K562 (cell line): ENCODE results near the gene DHRS11. TPM values are rescaled to one million over a fixed set of nuclear protein-coding genes. Genes with fewer than 3 reads are reported as not detected.

Experiments
- ARID1B ChIP-seq: fragments of 450-650 bp; IDR thresholded peaks from 2 replicates; pipeline ENCODE4 v1.6.1; 2016; ENCODE audit warnings: antibody characterized with exemption, mild to moderate bottlenecking, inconsistent platforms
- CC2D1A ChIP-seq: fragments of 450-650 bp; IDR thresholded peaks from 2 replicates; pipeline ENCODE4 v1.6.1; 2017; ENCODE audit warnings: mild to moderate bottlenecking
- CREM ChIP-seq: IDR thresholded peaks from 2 replicates; pipeline ENCODE4 v1.6.1; 2014; ENCODE audit warnings: antibody characterized with exemption, low read depth
- CTCFL ChIP-seq: IDR thresholded peaks from 2 replicates; pipeline ENCODE4 v1.6.1; 2011; ENCODE audit warnings: borderline replicate concordance, low read depth, mild to moderate bottlenecking, moderate library complexity, low read length; ENCODE audit not compliant: insufficient read depth, poor library complexity, severe bottlenecking
- ETV5 ChIP-seq: sonication (generic); formaldehyde crosslinking; IDR thresholded peaks from 2 replicates; pipeline ENCODE4 v1.4.0; 2020; ENCODE audit warnings: low read depth, mild to moderate bottlenecking, missing genetic modification reagents
- HDAC6 ChIP-seq: IDR thresholded peaks from 2 replicates; pipeline ENCODE4 v1.6.1; 2012; ENCODE audit warnings: low read depth, mild to moderate bottlenecking, control low read depth, inconsistent platforms, low read length, moderate library complexity
- HINFP ChIP-seq: fragments of 450-650 bp; conservative IDR thresholded peaks from 2 replicates; pipeline ENCODE4 v1.6.1; 2016; ENCODE audit warnings: missing genetic modification characterization, low read depth, mild to moderate bottlenecking, control low read depth, missing compliant biosample characterization
- HOMEZ ChIP-seq: fragments of 250-450 bp; sonication (Bioruptor Pico); IDR thresholded peaks from 2 replicates; pipeline ENCODE4 v1.4.0; 2020; ENCODE audit warnings: mild to moderate bottlenecking, moderate library complexity
- MYC ChIP-seq, 2 experiments: fragments of 250-450 bp in 1 of 2; sonication (Bioruptor Pico) in 1 of 2; IDR thresholded peaks; 2 replicates each; pipeline versions ENCODE4 v1.5.1 to v1.6.1; 2012 to 2021; ENCODE audit warnings: low read depth in 2 of 2, borderline replicate concordance in 1 of 2, improper control_type of control experiment in 1 of 2, low read length in 1 of 2, mild to moderate bottlenecking in 1 of 2, moderate library complexity in 1 of 2
- NR2F6 ChIP-seq: fragments of 450-650 bp; formaldehyde crosslinking; IDR thresholded peaks from 2 replicates; pipeline ENCODE4 v1.4.0; 2020; ENCODE audit warnings: mild to moderate bottlenecking
- NUFIP1 ChIP-seq: fragments of 450-650 bp; IDR thresholded peaks from 2 replicates; pipeline ENCODE4 v1.6.1; 2018; ENCODE audit not compliant: partially characterized antibody
- PHF8 ChIP-seq: fragments of 200-600 bp; sonication (generic); IDR thresholded peaks from 2 replicates; pipeline ENCODE4 v1.6.1; 2012; ENCODE audit warnings: mixed run types, mild to moderate bottlenecking, inconsistent platforms, low read length, moderate library complexity, borderline replicate concordance
- POLR3A ChIP-seq: IDR thresholded peaks from 2 replicates; pipeline ENCODE4 v1.6.1; 2011; ENCODE audit warnings: borderline replicate concordance, mild to moderate bottlenecking, moderate library complexity; ENCODE audit not compliant: insufficient read length, insufficient read depth; ENCODE audit errors: extremely low read depth
- ZFPM2 ChIP-seq: fragments of 250-450 bp; sonication (Bioruptor Pico); IDR thresholded peaks from 2 replicates; pipeline ENCODE4 v1.5.1; 2022; ENCODE audit warnings: mild to moderate bottlenecking
- ZNF696 ChIP-seq: fragments of 250-450 bp; sonication (Bioruptor Pico); conservative IDR thresholded peaks from 2 replicates; pipeline ENCODE4 v1.4.0; 2020; ENCODE audit warnings: mild to moderate bottlenecking, moderate library complexity
- polyA plus RNA-seq, 8 experiments: library from polyadenylated mRNA; depleted of rRNA in 4 of 8; stranded (reverse) in 5 of 8; unstranded in 3 of 8; fragments of >200 nt; fragmentation: Nextera tagmentation in 2 of 8; fragmentation: Illumina TruSeq in 1 of 8; extraction: Ambion mirVana in 2 of 8; extraction: Trizol in 1 of 8; gene quantifications; 2 replicates each; pipeline versions ENCODE4 v1.2.1 to v1.2.3, GENCODE V29; 2011 to 2014; ENCODE audit warnings: inconsistent platforms in 1 of 8, missing spikeins in 1 of 8
- total RNA-seq, 7 experiments: library from RNA; depleted of rRNA in 6 of 7; stranded (reverse); fragments of >200 nt in 6 of 7; fragmentation: Illumina TruSeq in 2 of 7; extraction: Trizol in 2 of 7; gene quantifications; 2 replicates each; pipeline versions ENCODE4 v1.2.1 to v1.2.3, GENCODE V29; 2011 to 2021; ENCODE audit warnings: low replicate concordance in 1 of 7

DHRS11 gene
- total and polyA plus RNA-seq, 9 of the 15 experiments (the other 6 are each of a cell fraction or from before 2014, with no cell fraction given), result 15.2 to 123 (median 59.8) TPM

DNA sequence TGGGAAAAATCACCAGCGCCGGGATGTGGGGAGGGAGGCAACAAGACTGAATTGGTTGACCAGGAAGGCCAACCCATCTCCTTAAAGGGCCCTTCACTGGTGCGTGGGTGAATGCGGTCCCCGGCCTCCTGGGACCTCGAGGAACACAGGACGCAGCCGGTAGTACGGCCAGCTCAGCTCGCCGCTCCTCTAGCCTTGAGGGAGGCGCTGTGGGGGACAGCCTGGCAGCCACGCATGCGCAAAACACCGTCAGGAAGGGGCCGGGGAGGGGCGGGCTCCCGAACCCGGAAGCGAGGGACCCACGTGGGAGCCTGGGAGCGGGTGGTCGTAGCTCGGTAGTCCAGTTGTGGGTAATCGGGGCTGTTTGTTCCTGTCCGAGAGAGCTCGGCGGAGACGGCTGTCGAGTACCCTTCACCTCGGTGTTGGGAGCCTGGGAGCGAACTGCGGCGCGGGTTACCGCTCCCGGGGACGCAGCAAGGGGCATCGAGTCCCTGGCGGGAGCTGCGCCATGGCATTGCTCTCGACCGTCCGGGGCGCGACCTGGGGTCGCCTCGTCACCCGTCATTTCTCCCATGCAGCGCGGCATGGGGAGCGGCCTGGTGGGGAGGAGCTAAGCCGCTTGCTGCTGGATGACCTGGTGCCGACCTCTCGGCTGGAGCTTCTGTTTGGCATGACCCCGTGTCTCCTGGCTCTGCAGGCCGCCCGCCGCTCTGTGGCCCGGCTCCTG is 9.8 kb downstream of the DHRS11 start, which contains the start of gene MRM1 (continued):
- TF ChIP-seq ZNF696 (no peak), NR2F6 (no peak), HOMEZ (CRISPR knock-in tag) (no peak), HINFP (tag) (no peak), CTCFL (no peak), ETV5 (CRISPR knock-in tag) (no peak), HDAC6 (no peak), MYC (IDR thresholded peaks at IDR 0.05; ENCODE audit: low read depth, low read length) (peak; percentile 99), MYC (CRISPR knock-in tag; IDR thresholded peaks at IDR 0.05; ENCODE audit: borderline replicate concordance, low read depth) (peak; percentile 97), CREM (peak; percentile 55), PHF8 (peak; percentile 73; the same call in 1 of the 2 replicates), POLR3A (no peak), NUFIP1 (no peak), ARID1B (no peak), ZFPM2 (CRISPR knock-in tag) (no peak), CC2D1A (no peak)
